ENCODE measurements around the gene CACNA1B.

CACNA1B gene

GRCh38 chr9:137969685-137970084 is 92.1 kb downstream of the CACNA1B start:
- DNase-seq = no peak

- no peak for DNase-seq
Measured at GRCh38 chr9:137970098-137970497, 92.5 kb downstream of the CACNA1B start.

- DNase-seq = no peak
Measured at GRCh38 chr9:137970686-137971476, 93.3 kb downstream of the CACNA1B start.

DNA sequence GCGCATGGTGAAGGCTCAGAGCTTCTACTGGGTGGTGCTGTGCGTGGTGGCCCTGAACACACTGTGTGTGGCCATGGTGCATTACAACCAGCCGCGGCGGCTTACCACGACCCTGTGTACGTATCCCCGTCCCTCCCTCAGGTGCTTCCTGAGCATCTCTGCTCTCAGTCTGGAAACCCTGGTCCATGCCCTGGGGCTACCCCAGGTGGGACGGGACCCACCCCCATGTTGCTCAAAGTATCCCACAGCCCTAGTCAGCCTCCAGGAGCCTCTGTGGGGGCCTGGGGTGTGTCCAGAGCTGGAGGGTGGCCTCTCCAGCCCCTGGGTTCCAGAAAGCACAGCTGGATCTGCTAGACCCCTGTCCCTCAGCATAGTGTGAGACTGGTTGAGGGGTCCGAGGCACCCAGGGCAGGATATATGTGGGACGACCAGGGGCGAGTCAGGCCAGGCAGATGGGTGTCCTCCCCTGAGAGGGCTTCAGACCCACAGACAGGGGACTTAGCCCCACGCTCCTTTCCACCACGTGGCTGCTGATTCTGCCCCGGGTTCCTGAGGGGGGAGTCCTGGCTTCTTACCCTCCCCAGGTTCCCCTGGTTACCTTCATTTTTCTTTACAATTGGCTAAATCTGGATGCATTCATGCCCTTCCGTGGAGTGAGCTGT is 94.0 kb downstream of the CACNA1B start:
- no peak for DNase-seq

DNA sequence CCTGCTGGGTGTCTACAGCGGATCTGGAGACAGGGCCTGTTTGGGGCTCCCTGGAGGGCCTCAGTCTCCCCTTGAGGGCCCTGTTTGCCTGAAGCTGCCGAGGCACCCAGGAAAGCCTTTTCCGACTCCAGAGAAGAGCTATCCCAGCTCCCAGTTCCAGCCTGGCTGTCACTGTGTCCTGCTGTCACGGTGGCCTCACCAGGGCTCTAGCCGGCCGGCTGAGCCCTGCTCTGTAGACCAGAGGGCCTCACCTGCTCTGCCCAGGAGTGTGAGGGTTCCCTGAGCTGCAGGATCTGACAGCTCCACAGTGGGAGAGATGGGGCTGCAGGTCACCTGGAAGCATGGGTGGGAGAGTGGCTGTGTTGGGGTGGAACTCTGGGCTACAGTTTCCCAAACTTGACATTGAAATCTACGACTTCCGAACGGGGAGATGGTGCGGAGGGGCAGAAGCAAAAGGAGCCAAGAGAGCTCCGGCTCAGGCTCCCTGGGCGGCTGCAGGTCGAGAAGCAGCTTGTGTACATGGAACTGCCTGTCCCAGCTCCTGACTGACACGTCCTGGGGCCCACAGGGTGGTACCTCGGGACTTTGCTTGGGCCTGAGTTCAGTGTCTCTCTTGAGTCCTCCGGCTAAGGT is 94.9 kb downstream of the CACNA1B start:
- DNase-seq = no peak

DNA sequence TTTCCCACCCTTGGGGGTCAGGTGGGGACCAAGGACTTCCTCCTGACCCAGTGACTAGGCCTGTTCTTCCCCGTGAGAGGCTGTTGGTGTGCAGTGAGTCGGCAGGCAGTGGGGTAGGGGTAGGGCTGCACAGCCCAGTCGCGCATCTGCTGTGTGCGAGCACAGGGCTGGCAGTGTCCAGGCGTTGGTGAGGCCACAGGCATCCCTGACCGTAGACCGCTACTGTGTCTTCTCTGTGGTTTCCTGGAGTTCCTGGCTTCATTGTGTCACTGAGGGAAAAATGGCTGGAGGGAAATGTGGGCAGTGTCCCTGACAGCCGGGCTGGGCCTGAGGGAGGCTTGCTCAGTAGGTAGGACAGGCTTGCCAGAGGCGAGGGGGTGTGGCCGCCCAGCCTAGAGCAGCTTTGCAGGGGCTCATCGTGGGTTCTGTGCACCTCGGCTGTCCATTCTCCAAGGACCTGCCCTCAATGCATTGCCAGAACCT is 95.4 kb downstream of the CACNA1B start:
- DNase-seq = no peak

- no peak for DNase-seq
Measured at GRCh38 chr9:137973829-137974416, 96.3 kb downstream of the CACNA1B start.

DNA sequence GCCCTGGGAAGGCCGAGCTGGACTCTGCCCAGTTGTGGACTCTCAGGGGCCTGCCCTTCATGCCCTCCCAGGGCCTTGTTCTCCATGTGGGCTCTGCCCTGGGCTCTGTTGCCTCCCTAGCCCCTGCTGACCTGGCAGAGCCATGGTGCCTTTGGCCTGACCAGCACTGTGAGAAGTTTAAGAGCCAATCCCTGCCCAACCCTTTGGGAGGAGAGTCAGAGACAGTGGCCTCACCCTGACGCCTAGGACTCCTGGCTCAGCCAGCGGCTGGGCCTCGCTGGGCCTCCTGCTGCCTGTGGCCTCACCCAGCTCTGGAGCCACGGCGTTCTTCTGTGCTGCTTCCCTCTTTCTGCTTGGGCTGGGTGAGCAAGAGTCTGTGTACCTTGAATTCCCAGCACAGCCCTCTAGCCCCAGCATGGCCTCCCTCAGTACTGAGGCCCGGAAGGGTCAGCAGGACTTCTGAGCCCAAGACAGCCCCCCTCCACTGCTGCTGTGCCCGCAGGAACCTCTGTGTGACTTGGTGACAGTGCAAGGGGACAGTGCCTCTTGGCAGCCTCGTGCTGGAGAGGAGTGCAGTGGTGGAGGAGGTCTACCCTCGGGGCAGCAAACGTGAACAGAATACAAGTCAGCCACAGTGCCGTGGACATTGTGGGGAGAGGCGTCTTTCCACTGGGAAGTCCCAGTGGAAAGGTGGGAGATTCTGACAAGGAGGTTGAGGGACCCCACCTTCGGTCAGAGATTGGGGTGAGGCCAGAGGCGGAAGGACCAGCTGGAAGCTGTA is 97.4 kb downstream of the CACNA1B start:
- DNase-seq = no peak

- DNase-seq = no peak
Measured at GRCh38 chr9:137975527-137975913, 97.9 kb downstream of the CACNA1B start.

- DNase-seq = no peak
Measured at GRCh38 chr9:137975936-137976565, 98.5 kb downstream of the CACNA1B start.

GRCh38 chr9:137977571-137978261 is 100.1 kb downstream of the CACNA1B start:
- no peak for DNase-seq

- no peak for DNase-seq
Measured at GRCh38 chr9:137978262-137978714, 100.7 kb downstream of the CACNA1B start.

GRCh38 chr9:137982200-137982599 is 104.6 kb downstream of the CACNA1B start:
- DNase-seq = no peak

DNA sequence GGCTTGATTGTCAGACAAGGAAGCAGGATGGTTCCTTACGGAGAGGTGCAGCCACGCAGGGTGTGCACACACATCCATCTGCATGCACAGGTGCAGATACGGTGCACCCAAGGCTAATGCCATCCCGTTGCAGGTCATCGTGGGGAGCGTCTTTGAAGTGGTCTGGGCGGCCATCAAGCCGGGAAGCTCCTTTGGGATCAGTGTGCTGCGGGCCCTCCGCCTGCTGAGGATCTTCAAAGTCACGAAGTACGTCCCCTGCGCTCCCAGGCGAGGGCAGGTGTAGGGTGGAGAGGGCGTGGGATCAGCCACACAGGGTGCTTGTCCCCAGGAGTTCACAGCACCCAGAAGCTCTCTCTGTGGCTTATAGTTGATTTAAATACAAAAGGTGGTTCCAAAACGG is 106.4 kb downstream of the CACNA1B start:
- no peak for DNase-seq

DNA sequence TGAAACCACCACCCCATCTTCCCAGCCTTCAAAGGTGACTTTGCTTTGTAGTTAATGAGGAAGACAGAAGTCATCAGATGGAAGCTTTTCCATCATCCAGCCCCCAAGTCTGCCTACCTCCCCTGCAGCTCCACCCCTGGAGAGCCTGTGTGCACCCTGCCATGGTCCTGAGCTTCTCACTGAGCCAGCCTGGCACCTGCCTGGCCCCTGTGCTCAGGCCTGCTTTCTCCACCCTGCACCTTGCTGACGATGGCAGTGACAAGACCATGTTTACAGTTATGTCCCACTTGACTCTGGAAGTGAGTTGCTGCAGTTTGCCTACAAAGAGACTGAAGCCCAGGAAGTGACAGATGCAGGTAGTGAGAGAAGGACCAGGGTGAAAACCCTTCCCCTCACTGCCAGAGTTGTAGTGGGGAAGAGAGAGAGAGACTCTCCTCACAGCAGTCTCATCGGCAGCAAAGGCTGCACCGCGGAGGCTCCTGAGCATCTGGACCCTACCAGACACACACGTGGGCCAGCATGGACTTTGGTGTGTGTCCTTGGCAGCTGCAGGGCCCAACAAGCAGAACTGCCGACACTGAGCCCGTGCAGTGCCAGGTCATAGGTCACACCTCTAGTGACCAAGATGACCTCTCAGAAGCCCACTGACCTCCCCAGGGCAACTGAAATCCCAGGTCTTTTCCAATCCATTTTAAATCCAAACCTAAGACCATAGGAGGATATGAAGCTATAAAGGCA is 107.1 kb downstream of the CACNA1B start:
- no peak for DNase-seq

DNA sequence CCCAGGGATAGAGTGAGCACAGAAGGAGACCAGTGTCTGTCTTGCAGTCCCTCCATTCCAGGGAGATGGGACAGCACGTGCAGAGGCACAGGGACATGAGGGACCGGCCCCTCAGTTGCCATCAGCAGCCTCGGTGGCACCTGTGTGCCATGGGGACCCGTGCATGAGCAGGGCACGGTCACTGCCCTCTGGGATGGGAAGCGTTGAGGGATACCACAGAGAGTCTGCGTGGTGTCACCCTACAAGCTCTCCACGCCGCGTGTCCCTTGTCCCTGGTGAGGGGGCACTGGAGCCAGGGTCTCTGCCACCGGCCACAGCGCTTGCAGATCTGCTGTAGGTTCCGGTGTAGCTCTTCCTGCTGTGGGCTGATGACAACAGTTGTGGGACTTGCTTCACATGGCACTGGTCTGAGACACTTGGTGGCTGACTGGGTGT is 108.1 kb downstream of the CACNA1B start:
- no peak for DNase-seq

GRCh38 chr9:137986268-137987099 is 108.9 kb downstream of the CACNA1B start:
- DNase-seq = no peak

DNA sequence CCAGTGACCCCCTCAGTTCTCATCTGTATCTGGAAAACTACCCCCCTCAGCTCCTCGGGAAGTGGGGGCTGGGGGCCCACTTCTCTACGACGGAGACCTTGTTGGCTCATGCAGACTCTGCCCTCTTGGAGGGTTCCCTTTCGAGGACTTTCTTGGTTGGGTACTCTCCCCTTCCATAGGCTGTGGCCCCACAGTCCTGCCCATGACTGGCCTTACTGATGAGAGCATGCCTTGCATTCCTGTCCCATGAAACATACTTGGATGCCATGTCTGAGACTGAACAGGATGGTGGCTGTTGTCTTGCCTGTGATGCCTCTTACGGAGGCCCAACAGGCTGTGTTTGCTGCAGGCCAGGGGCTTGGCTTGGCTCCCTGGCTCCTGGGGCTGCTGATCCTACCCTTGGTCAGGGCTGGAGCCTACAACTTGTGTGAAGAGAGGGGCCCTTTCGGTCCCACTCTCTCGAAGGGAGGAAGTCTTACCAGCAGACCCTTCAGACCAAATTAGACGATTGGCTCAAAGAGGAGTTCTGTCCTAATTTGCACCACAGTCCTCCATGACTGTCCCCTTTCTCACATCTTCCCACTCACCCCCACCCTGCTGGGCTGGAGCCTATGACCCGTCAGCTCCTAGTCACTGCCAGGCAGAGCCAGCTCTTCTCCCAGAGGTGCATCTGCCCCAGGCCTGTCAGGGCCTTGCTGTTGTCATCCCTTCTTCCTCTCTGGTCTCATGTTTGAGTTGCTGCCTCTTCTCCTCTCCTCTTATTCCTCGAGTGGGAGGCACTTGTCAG is 109.9 kb downstream of the CACNA1B start:
- DNase-seq = no peak

GRCh38 chr9:137988051-137988450 is 110.5 kb downstream of the CACNA1B start:
- no peak for DNase-seq
